Thyroid gland (tissue), 4 donors: ENCODE data around the gene STRIP1. TPM values are rescaled to one million over a fixed set of nuclear protein-coding genes. Genes with fewer than 3 reads are reported as not detected.

Experiments used
- DNase-seq, 2 donors: peaks; one replicate each; pipeline ENCODE4 v3.0.0-alpha.2; 2019
- H3K27ac ChIP-seq, 3 donors: fragments of 200-600 bp; sonication (generic); 1 replicate in 2 of 3; 2 replicates in 1 of 3; pipeline ENCODE4 v1.5.1; 2016 to 2019; ENCODE audit warnings: mild to moderate bottlenecking in 1 of 3, moderate library complexity in 1 of 3
- H3K27me3 ChIP-seq: fragments of 200-600 bp; sonication (generic); one replicate; pipeline ENCODE4 v1.5.1; 2019
- H3K36me3 ChIP-seq, 2 donors: fragments of 200-600 bp; sonication (generic); one replicate each; pipeline ENCODE4 v1.5.1; 2016 to 2019
- H3K4me1 ChIP-seq, 2 donors: fragments of 200-600 bp; sonication (generic); one replicate each; pipeline ENCODE4 v1.5.1; 2017 to 2019
- H3K4me3 ChIP-seq, 3 donors: fragments of 200-600 bp; sonication (generic); replicated peaks in 1 of 3; 1 replicate in 2 of 3; 2 replicates in 1 of 3; pipeline ENCODE4 v1.5.1; 2016; ENCODE audit warnings: mild to moderate bottlenecking in 1 of 3
- H3K9me3 ChIP-seq: fragments of 200-600 bp; sonication (generic); one replicate; pipeline ENCODE4 v1.5.1; 2017
- CTCF ChIP-seq, 6 experiments: fragments of 200-600 bp in 3 of 6; fragments of 450-650 bp in 3 of 6; sonication (generic) in 3 of 6; IDR thresholded peaks; one replicate each; pipeline ENCODE4 v1.5.1; 2016 to 2019; ENCODE audit warnings: antibody characterized with exemption in 6 of 6, mild to moderate bottlenecking in 2 of 6, inconsistent platforms in 1 of 6, moderate library complexity in 1 of 6
- POLR2A ChIP-seq, 2 donors: fragments of 450-650 bp; IDR thresholded peaks; one replicate each; pipeline ENCODE4 v1.6.1; 2017; ENCODE audit warnings: antibody characterized with exemption in 2 of 2, mild to moderate bottlenecking in 2 of 2, moderate library complexity in 1 of 2
- WGBS, 2 donors: methylation state at CpG; one replicate each; pipeline ENCODE4 v1.1.5; 2017; 5-methylcytosine and 5-hydroxymethylcytosine counted together
- intact Hi-C: fragments of 100-400 bp; cut with DNase I; formaldehyde crosslinking; loops from one replicate; pipeline ENCODE4 v1.15.1; 2023
- total RNA-seq, 4 donors: library from RNA; depleted of rRNA; stranded (reverse); fragments of >200 nt; gene quantifications; one replicate each; pipeline ENCODE4 v1.2.3, GENCODE V29; 2016

Gene STRIP1
- total RNA-seq, 4 donors from 2014 or later = 36.2 to 63.4 (median 45.2) TPM

GRCh38 chr1:110043016-110043415 lies 8.6 kb downstream of the STRIP1 start:
- Histone ChIP-seq H3K4me1 (no peaks in the 10 kb centered on the region), H3K9me3 (no peaks in the 10 kb centered on the region), H3K27ac (no peak overlapping the region), H3K4me3 (no peak overlapping the region), H3K36me3 (peaks cover 88 to 94% of the 10 kb centered on the region in 2 donors), H3K27me3 (no peaks in the 10 kb centered on the region)
- DNase-seq = no peak
- intact Hi-C loops = no loop called here
- TF ChIP-seq CTCF (IDR thresholded peaks at IDR 0.05) = no peak
- 93 to 94% methylated on average over 4 to 10 of the region's 10 CpGs for WGBS, 2 donors

- Histone ChIP-seq H3K27ac (no peak overlapping the region), H3K27me3 (no peaks in the 10 kb centered on the region), H3K4me1 (no peaks in the 10 kb centered on the region), H3K36me3 (peaks cover 73 to 88% of the 10 kb centered on the region in 2 donors), H3K9me3 (no peaks in the 10 kb centered on the region), H3K4me3 (no peak overlapping the region)
- intact Hi-C loops = no loop called here
- DNase-seq = no peak
- TF ChIP-seq CTCF (IDR thresholded peaks at IDR 0.05) = no peak
- no peak for TF ChIP-seq POLR2A (IDR thresholded peaks at IDR 0.05)
- 83 to 92% methylated on average over 2 to 3 of the region's 3 CpGs for WGBS, 2 donors
Measured at GRCh38 chr1:110047463-110047862, 13.0 kb downstream of the STRIP1 start.

GRCh38 chr1:110048240-110048639 lies 13.8 kb downstream of the STRIP1 start:
- intact Hi-C loops = no loop called here
- no peaks in the 10 kb centered on the region for H3K4me1 ChIP-seq
- DNase-seq = no peak
- TF ChIP-seq POLR2A (IDR thresholded peaks at IDR 0.05) = no peak
- TF ChIP-seq CTCF (IDR thresholded peaks at IDR 0.05) = no peak
- WGBS, 2 donors = 94 to 95% methylated on average over 5 of the region's 5 CpGs
- H3K27me3 ChIP-seq = no peaks in the 10 kb centered on the region
- peaks cover 71 to 90% of the 10 kb centered on the region in 2 donors for H3K36me3 ChIP-seq
- no peak overlapping the region for H3K27ac ChIP-seq
- no peak overlapping the region for H3K4me3 ChIP-seq
- H3K9me3 ChIP-seq = no peaks in the 10 kb centered on the region

GRCh38 chr1:110048923-110049601 lies 14.6 kb downstream of the STRIP1 start:
- Histone ChIP-seq H3K9me3 (no peaks in the 10 kb centered on the region), H3K27ac (no peak overlapping the region), H3K4me3 (no peak overlapping the region), H3K36me3 (peaks cover 71 to 88% of the 10 kb centered on the region in 2 donors), H3K4me1 (no peaks in the 10 kb centered on the region), H3K27me3 (no peaks in the 10 kb centered on the region)
- DNase-seq = no peak
- intact Hi-C loops = no loop called here
- 91 to 96% methylated on average over 9 of the region's 9 CpGs for WGBS, 2 donors
- no peak for TF ChIP-seq CTCF (IDR thresholded peaks at IDR 0.05)
- TF ChIP-seq POLR2A (IDR thresholded peaks at IDR 0.05) = no peak

- peaks cover 73 to 88% of the 10 kb centered on the region in 2 donors for H3K36me3 ChIP-seq
- DNase-seq = peak in 1 of 2 donors; percentile 25
- 81 to 93% methylated on average over 9 to 11 of the region's 11 CpGs for WGBS, 2 donors
- no peaks in the 10 kb centered on the region for H3K27me3 ChIP-seq
- no peak overlapping the region for H3K4me3 ChIP-seq
- H3K4me1 ChIP-seq = no peaks in the 10 kb centered on the region
- intact Hi-C loops = no loop called here
- no peak for TF ChIP-seq POLR2A (IDR thresholded peaks at IDR 0.05)
- no peak for TF ChIP-seq CTCF (IDR thresholded peaks at IDR 0.05)
- H3K27ac ChIP-seq = no peak overlapping the region
- H3K9me3 ChIP-seq = no peaks in the 10 kb centered on the region
Measured at GRCh38 chr1:110049801-110050601, 15.6 kb downstream of the STRIP1 start.
